H1 (cell line): ENCODE results near the gene CACNA2D4. TPM values are rescaled to one million over a fixed set of nuclear protein-coding genes. Genes with fewer than 3 reads are reported as not detected.

Experiments
- CTCF ChIA-PET: fragments of 300-600 bp; sonication (Branson Sonifier 250); formaldehyde crosslinking; loops from one replicate; lab custom pipeline; 2021; ENCODE audit not compliant: partially characterized antibody; lab: Charles Lee
- POLR2A ChIA-PET: fragments of 300-600 bp; sonication (Branson Sonifier 250); formaldehyde crosslinking; loops from one replicate; lab custom pipeline; 2021; ENCODE audit warnings: inconsistent platforms; ENCODE audit not compliant: partially characterized antibody; lab: Charles Lee
- DNase-seq, 2 experiments: peaks; one replicate each; pipeline versions ENCODE4 v3.0.0 to v3.0.0-alpha.2; 2010 to 2022; ENCODE audit warnings: low spot score in 2 of 2, low read depth in 1 of 2, mixed read lengths in 1 of 2
- FAIRE-seq: peaks from 2 replicates; lab custom pipeline; 2011; peaks lifted over from hg19 to GRCh38; lab: Jason Lieb, UNC
- H2AFZ ChIP-seq: 2 replicates; pipeline ENCODE4 v1.8.1; 2012; ENCODE audit warnings: low read length, inconsistent platforms
- H2AK5ac ChIP-seq: 2 replicates; pipeline ENCODE4 v1.6.1; 2013; ENCODE audit warnings: low read depth, low read length
- H2BK120ac ChIP-seq: replicated peaks from 2 replicates; pipeline ENCODE3; 2013; ENCODE audit warnings: low read depth, low read length, inconsistent platforms
- H2BK12ac ChIP-seq: 2 replicates; pipeline ENCODE4 v1.6.1; 2013; ENCODE audit warnings: low read depth, low read length
- H2BK15ac ChIP-seq: 2 replicates; pipeline ENCODE4 v1.6.1; 2013; ENCODE audit warnings: low read length
- H2BK20ac ChIP-seq: 2 replicates; pipeline ENCODE4 v1.6.1; 2013; ENCODE audit warnings: low read length
- H2BK5ac ChIP-seq: 2 replicates; pipeline ENCODE4 v1.6.1; 2013; ENCODE audit warnings: low read depth, low read length
- H3K14ac ChIP-seq: 2 replicates; pipeline ENCODE4 v1.6.1; 2013; ENCODE audit warnings: inconsistent platforms; ENCODE audit not compliant: insufficient read length
- H3K18ac ChIP-seq: 2 replicates; pipeline ENCODE4 v1.6.1; 2013; ENCODE audit warnings: low read length; ENCODE audit errors: extremely low read depth
- H3K23ac ChIP-seq: 2 replicates; pipeline ENCODE4 v1.6.1; 2013; ENCODE audit warnings: inconsistent platforms; ENCODE audit not compliant: insufficient read length
- H3K23me2 ChIP-seq: 2 replicates; pipeline ENCODE4 v1.6.1; 2013; ENCODE audit warnings: low read depth, low read length
- H3K27ac ChIP-seq: 2 replicates; pipeline ENCODE4 v1.6.1; 2011; ENCODE audit warnings: low read depth, low read length, inconsistent platforms
- H3K27me3 ChIP-seq, 4 experiments: replicated peaks in 1 of 4; 1 replicate in 1 of 4; 2 replicates in 3 of 4; pipeline versions ENCODE4 v1.6.1 to v1.8.1; 2011 to 2013; ENCODE audit warnings: low read length in 3 of 4, mild to moderate bottlenecking in 3 of 4, inconsistent platforms in 2 of 4, mixed read lengths in 2 of 4, moderate library complexity in 1 of 4; ENCODE audit not compliant: control insufficient read depth in 3 of 4, insufficient read depth in 3 of 4; ENCODE audit errors: extremely low read depth in 1 of 4
- H3K36me3 ChIP-seq, 4 experiments: 2 replicates each; pipeline versions ENCODE4 v1.6.1 to v1.8.1; 2011 to 2013; ENCODE audit warnings: mild to moderate bottlenecking in 4 of 4, low read length in 3 of 4, moderate library complexity in 2 of 4, control low read depth in 1 of 4, inconsistent platforms in 1 of 4; ENCODE audit not compliant: insufficient read depth in 4 of 4, control insufficient read depth in 2 of 4
- H3K4ac ChIP-seq: replicated peaks from 2 replicates; pipeline ENCODE3; 2013; ENCODE audit warnings: low read length, low read depth, mixed read lengths, inconsistent platforms; ENCODE audit not compliant: insufficient read length
- H3K4me1 ChIP-seq, 4 experiments: replicated peaks in 1 of 4; 1 replicate in 1 of 4; 2 replicates in 3 of 4; pipeline versions ENCODE4 v1.6.1 to v1.8.1; 2011 to 2013; ENCODE audit warnings: low read length in 3 of 4, inconsistent platforms in 2 of 4, mixed read lengths in 1 of 4; ENCODE audit not compliant: insufficient read depth in 4 of 4, control insufficient read depth in 3 of 4
- H3K4me2 ChIP-seq, 2 experiments: 2 replicates each; pipeline versions ENCODE4 v1.6.1 to v1.8.1; 2011 to 2013; ENCODE audit warnings: low read depth in 2 of 2, low read length in 2 of 2, control low read depth in 1 of 2, inconsistent platforms in 1 of 2, mild to moderate bottlenecking in 1 of 2; ENCODE audit not compliant: insufficient read depth in 1 of 2
- H3K4me3 ChIP-seq, 4 experiments: fragments of 200-600, 300-600 bp in 1 of 4; sonication (generic), shearing (Covaris generic), sonication (Bioruptor Twin) in 1 of 4; 2 replicates each; pipeline versions ENCODE4 v1.5.1 to v1.8.1; 2011 to 2016; ENCODE audit warnings: low read length in 4 of 4, low read depth in 3 of 4, control low read depth in 2 of 4, inconsistent platforms in 2 of 4, mild to moderate bottlenecking in 2 of 4, mixed read lengths in 1 of 4, moderate library complexity in 1 of 4; ENCODE audit not compliant: insufficient read depth in 2 of 4; ENCODE audit errors: extremely low read depth in 1 of 4
- H3K56ac ChIP-seq: replicated peaks from 2 replicates; pipeline ENCODE3; 2013; ENCODE audit warnings: low read depth, mild to moderate bottlenecking, mixed read lengths, low read length, inconsistent platforms; ENCODE audit not compliant: insufficient read length
- H3K79me1 ChIP-seq: 2 replicates; pipeline ENCODE4 v1.6.1; 2013; ENCODE audit warnings: low read depth, low read length, control low read depth
- H3K79me2 ChIP-seq, 2 experiments: 2 replicates each; pipeline versions ENCODE4 v1.6.1 to v1.8.1; 2012 to 2013; ENCODE audit warnings: low read length in 2 of 2, mild to moderate bottlenecking in 2 of 2, inconsistent platforms in 1 of 2; ENCODE audit not compliant: insufficient read depth in 2 of 2, control insufficient read depth in 1 of 2
- H3K9ac ChIP-seq, 4 experiments: replicated peaks in 1 of 4; 1 replicate in 1 of 4; 2 replicates in 3 of 4; pipeline versions ENCODE4 v1.6.1 to v1.8.1; 2011 to 2013; ENCODE audit warnings: low read depth in 3 of 4, low read length in 3 of 4, control low read depth in 2 of 4, mild to moderate bottlenecking in 2 of 4, moderate library complexity in 2 of 4, inconsistent platforms in 1 of 4; ENCODE audit errors: extremely low read depth in 1 of 4
- H3K9me3 ChIP-seq, 2 experiments: 2 replicates each; pipeline versions ENCODE4 v1.6.1 to v1.8.1; 2012 to 2013; ENCODE audit warnings: mild to moderate bottlenecking in 2 of 2, moderate library complexity in 2 of 2, control low read depth in 1 of 2, inconsistent platforms in 1 of 2, low read depth in 1 of 2, low read length in 1 of 2, mixed read lengths in 1 of 2; ENCODE audit not compliant: insufficient read depth in 2 of 2
- H4K20me1 ChIP-seq, 2 experiments: replicated peaks in 1 of 2; 2 replicates each; pipeline versions ENCODE3 to v1.8.1; 2011 to 2013; ENCODE audit warnings: inconsistent platforms in 2 of 2, low read length in 2 of 2, mild to moderate bottlenecking in 1 of 2; ENCODE audit not compliant: insufficient read depth in 2 of 2, control insufficient read depth in 1 of 2
- H4K5ac ChIP-seq: 2 replicates; pipeline ENCODE4 v1.6.1; 2013; ENCODE audit warnings: low read length, low read depth, mixed read lengths, inconsistent platforms; ENCODE audit not compliant: insufficient read length
- H4K8ac ChIP-seq: 2 replicates; pipeline ENCODE4 v1.8.0; 2013; ENCODE audit warnings: mild to moderate bottlenecking, moderate library complexity, low read length, inconsistent platforms; ENCODE audit not compliant: insufficient read depth; ENCODE audit errors: extremely low read depth
- H4K91ac ChIP-seq: replicated peaks from 2 replicates; pipeline ENCODE3; 2013; ENCODE audit warnings: low read length, mixed read lengths, inconsistent platforms; ENCODE audit not compliant: insufficient read length
- KDM1A ChIP-seq: fragments of 200-600, 300-600 bp; sonication (generic); IDR thresholded peaks from 2 replicates; pipeline ENCODE4 v1.7.1; 2016; ENCODE audit warnings: mild to moderate bottlenecking, low read length, borderline replicate concordance
- RBBP5 ChIP-seq: IDR thresholded peaks from 2 replicates; pipeline ENCODE4 v1.7.1; 2012; ENCODE audit warnings: low read depth, mild to moderate bottlenecking, inconsistent platforms, low read length, moderate library complexity, borderline replicate concordance
- TBP ChIP-seq: IDR thresholded peaks from 2 replicates; pipeline ENCODE4 v1.6.1; 2011; ENCODE audit warnings: low read depth, low read length, improper control_type of control experiment
- WGBS, 2 experiments: shearing (Covaris generic) in 1 of 2; methylation state at CpG; one replicate each; pipeline versions ENCODE4 v1.1.6 to v1.1.7; 2013 to 2015; ENCODE audit warnings: low lambda C conversion rate in 2 of 2, mixed read lengths in 2 of 2, inconsistent platforms in 1 of 2, low coverage in 1 of 2, missing lambda C conversion rate in 1 of 2; ENCODE audit not compliant: insufficient replicate concordance in 2 of 2, insufficient coverage in 1 of 2, insufficient read length in 1 of 2; ENCODE audit errors: extremely low coverage in 1 of 2, missing lambda C conversion rate in 1 of 2; 5-methylcytosine and 5-hydroxymethylcytosine counted together
- polyA plus RNA-seq, 7 experiments: library from polyadenylated mRNA; depleted of rRNA in 3 of 7; stranded (reverse) in 5 of 7; unstranded in 2 of 7; fragments of >200 nt in 5 of 7; fragments of 200-250 nt in 2 of 7; gene quantifications; 1 replicate in 5 of 7; 2 replicates in 1 of 7; 4 replicates in 1 of 7; pipeline versions ENCODE4 v1.2.1 to v1.2.3, GENCODE V29; 2011 to 2013; ENCODE audit warnings: missing spikeins in 2 of 7, mixed read lengths in 2 of 7
- total RNA-seq: library from RNA; stranded (reverse); fragmentation: NEBNext Ultra II Directional; extraction: Animal tissue kit (Norgen Biotek cat#: 25700); gene quantifications from 2 replicates; pipeline ENCODE4 v1.2.1, GENCODE V29; 2021

CACNA2D4 gene
- total and polyA plus RNA-seq, 2 of the 8 experiments (the other 6 are each of a cell fraction or from before 2014, with no cell fraction given), result 0.44 to 0.88 TPM

DNA sequence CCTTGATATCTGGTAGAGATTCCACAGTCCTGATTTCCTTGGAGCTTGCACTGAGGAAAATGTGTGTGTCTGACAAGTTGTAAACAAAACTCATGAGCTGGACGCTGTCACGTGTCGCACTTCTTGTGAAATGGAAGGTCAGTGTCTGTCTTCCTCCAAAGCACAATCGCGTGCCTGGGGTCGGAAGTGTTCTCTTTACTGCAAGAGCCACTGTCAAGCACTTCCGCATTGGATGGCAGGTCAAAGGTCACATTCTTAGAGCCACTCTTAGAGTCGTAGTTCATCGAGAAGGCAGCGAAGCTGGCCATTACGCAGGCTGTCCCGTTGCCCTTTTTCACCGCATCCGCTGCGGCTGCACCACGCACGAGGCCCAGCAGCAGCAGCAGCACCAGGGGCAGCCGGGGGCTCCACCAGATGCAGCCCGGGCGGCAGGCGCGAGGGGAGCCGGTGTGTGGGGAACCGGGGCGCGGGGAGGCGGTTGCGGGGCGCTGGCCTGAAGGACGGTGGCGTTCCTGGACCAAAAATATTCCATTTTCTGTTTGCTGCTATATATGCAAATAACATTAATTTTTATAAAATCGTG, 53.1 kb downstream of the CACNA2D4 start:
- H3K18ac ChIP-seq, result no peak overlapping the region; the same call in 1 of the 2 replicates
- CTCF ChIA-PET, result interaction anchor here (0.9 to 1.0 kb wide), 2 partner anchors 10 to 75 kb away, joined by 3 to 5 read pairs; no protein-coding TSS in a partner anchor
- no peak overlapping the region for H3K14ac ChIP-seq
- no peaks in the 10 kb centered on the region for H3K79me1 ChIP-seq
- H3K27ac ChIP-seq, result no peak overlapping the region
- H3K36me3 ChIP-seq, result no peaks in the 10 kb centered on the region
- H2BK120ac ChIP-seq, result no peak overlapping the region
- 95% methylated on average over 23 of the region's 32 CpGs; no CpG with 5 or more reads in 1 of the 2 experiments for WGBS, 2 experiments
- H3K79me2 ChIP-seq, result no peaks in the 10 kb centered on the region
- H4K5ac ChIP-seq, result no peak overlapping the region
- H3K9ac ChIP-seq, result no peak overlapping the region
- H3K23ac ChIP-seq, result no peak overlapping the region
- no peak overlapping the region for H2BK12ac ChIP-seq
- H3K4me3 ChIP-seq, result no peak overlapping the region
- no peak for DNase-seq
- H4K8ac ChIP-seq, result no peak overlapping the region
- POLR2A ChIA-PET, result no interaction called here
- no peaks in the 10 kb centered on the region for H4K20me1 ChIP-seq
- H3K4me1 ChIP-seq, result peaks cover 0 to 2% (median 0%) of the 10 kb centered on the region in 4 experiments; a peak in 1 of 7 replicates
- H3K9me3 ChIP-seq, result no peaks in the 10 kb centered on the region
- no peak overlapping the region for H4K91ac ChIP-seq
- no peaks in the 10 kb centered on the region for H3K23me2 ChIP-seq
- H3K4me2 ChIP-seq, result no peak overlapping the region
- no peak for FAIRE-seq
- H2AFZ ChIP-seq, result no peak overlapping the region
- H3K56ac ChIP-seq, result no peak overlapping the region
- H3K27me3 ChIP-seq, result no peaks in the 10 kb centered on the region; a peak in 1 of 7 replicates
- H2BK20ac ChIP-seq, result no peak overlapping the region
- H2BK15ac ChIP-seq, result no peak overlapping the region
- H2AK5ac ChIP-seq, result no peak overlapping the region
- no peak overlapping the region for H2BK5ac ChIP-seq
- H3K4ac ChIP-seq, result no peak overlapping the region
- TF ChIP-seq KDM1A (no peak), RBBP5 (no peak), TBP (no peak)
